ENCODE data around the gene CORO2B.

Gene CORO2B, protein sequence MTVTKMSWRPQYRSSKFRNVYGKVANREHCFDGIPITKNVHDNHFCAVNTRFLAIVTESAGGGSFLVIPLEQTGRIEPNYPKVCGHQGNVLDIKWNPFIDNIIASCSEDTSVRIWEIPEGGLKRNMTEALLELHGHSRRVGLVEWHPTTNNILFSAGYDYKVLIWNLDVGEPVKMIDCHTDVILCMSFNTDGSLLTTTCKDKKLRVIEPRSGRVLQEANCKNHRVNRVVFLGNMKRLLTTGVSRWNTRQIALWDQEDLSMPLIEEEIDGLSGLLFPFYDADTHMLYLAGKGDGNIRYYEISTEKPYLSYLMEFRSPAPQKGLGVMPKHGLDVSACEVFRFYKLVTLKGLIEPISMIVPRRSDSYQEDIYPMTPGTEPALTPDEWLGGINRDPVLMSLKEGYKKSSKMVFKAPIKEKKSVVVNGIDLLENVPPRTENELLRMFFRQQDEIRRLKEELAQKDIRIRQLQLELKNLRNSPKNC

DNA sequence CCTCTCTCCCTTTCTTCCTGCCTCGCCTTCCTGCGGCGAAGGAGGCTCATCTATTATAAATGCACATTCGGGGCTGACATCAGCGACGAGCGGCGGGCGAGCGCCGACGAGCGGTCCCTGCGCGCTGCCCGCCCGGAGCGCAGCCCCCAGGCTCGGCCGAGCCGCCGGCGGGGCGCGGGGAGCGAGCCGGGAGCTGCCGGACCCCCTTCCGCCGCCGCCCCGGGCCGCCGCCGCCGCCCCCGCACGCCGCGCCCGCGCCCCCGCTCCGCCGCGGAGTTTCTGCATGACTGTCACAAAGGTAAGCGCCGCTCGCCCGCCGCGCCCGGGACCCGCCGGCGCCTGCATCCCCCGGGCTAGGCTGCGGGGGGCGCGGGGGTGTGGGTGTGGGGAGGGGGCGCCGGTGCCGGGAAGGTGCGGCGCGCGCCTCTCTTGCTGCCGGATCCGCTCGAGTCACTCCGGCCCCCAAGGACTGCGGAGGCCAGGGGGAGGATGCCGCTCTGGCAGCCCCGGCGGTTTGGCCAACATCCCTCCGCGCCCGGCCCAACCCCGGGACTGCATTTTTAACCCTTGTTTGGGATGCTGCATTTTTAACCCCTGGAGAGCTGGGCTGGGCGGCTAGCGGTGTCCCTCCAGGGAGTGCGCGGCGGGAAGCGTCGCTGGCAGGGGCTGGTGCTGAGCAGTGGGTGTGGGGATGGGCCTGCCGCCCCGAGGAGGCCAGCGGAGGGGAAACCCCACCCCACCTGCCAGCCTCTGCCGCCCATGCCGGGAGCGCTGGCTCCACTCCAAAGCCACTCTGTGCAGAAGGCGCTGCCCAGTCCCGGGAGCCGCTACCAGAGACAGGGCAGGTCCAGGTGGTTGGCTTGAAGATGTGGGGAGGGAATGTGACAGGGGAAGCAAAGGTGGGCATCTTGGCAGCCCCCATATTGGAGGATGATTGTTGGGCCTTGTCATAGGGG, at the start of gene CORO2B:
TSS of gene CORO2B (plus strand) at position 14 of the 956 bp plus-strand sequence. CDS start at position 284, 270 bp downstream.
- DNase-seq: peak; percentile 11

- DNase-seq: no peak
Observed at GRCh38 chr15:68531387-68532179, 47.2 kb upstream of the CORO2B start.

GRCh38 chr15:68536331-68537095, 42.3 kb upstream of the CORO2B start:
- no peak for DNase-seq

DNA sequence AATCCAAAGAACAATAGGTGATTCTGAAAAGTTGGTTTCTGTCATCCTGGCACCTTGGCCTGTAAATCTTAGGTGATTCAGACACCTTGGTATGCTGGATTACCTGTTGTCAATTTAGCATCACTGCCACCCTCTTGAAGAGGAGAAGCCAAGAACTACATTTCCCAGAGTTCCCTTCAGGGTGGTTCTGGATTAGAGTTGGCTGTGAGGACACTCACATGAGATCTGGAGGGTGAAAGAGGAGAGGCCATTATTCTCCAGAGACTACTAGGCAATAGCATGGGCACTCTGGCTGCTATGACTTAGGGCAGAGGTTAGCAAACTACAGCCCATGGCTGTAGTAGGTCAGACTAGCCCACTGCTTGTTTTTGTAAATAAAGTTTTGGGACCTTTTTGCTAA, 41.7 kb upstream of the CORO2B start:
- DNase-seq: no peak

DNA sequence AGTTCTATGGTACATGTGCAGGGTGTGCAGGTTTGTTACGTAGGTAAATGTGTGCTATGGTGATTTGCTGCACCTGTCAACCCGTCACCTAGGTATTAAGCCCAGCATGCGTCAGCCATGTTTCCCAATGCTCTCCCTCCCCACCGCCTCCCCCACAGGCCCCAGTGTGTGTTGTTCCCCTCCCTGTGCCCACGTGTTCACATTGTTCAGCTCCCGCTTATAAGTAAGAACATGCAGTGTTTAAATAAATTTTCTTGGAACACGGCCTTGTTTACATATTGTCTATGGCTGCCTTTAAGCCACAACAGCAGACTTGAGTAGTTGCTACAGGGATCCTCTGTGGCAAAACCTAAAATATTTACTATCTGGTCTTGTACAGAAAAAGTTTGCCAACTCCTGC, 41.3 kb upstream of the CORO2B start:
- no peak for DNase-seq

DNA sequence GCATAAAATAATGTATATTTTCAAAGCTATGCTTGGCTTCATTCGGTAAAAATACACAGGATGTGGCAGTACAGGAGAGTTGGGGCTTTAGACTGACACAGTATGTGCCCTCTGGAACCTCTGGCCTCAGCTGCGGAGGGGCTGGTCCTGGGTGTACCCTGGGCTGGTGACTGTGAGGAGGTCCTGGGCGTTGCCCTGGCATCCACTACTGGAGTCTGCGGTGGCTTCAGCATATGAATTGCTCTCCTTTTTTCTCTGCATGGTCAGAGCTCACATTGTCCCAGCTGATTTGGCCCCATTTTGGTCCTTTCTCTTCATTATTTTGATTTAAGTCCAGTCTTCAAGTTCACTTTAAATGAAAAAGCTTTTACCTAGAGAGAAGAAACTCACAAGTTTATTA, 40.5 kb upstream of the CORO2B start:
- DNase-seq: no peak

DNA sequence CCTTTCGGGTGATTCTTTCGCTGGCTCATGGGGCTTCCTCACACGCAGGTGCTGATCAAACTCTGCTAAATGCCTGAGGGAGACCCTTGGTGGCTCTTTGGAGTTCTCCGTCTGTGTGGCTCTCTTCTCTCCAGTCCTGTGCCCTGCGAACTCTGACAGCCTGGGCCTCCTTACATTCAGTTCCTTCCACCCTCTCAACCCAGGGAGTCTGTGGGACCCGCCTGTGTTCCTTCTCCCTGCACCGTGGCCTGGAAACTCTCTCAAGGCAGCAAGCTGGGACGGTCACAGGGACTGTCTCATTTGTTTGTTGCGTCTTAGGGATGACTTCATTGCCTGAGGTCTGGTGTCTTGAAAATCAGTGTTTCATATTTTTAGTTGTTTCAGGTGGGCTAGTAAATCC, 37.0 kb upstream of the CORO2B start:
- DNase-seq: no peak

GRCh38 chr15:68542348-68542747, 36.4 kb upstream of the CORO2B start:
- no peak for DNase-seq

DNA sequence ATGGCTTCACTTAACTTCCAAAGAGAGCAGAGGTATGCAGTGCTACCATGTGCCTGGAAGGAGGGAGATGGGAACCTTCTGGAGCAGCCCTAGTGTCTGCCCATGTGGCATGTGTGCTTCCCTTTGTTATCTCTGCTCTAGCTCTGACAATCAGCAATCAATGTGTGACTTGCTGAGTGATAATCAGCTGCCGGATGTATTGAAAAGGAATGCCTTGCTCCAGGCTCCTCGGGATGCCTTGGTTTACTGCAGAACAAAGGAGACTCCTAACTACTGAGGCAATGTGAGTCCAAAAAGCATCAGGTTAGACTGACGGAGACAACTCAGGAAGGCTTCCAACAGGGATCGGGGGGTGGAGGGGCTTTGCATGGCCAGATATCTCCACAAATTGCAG, 36.0 kb upstream of the CORO2B start:
- DNase-seq: no peak

- no peak for DNase-seq
Observed at GRCh38 chr15:68543165-68544008, 35.4 kb upstream of the CORO2B start.

DNA sequence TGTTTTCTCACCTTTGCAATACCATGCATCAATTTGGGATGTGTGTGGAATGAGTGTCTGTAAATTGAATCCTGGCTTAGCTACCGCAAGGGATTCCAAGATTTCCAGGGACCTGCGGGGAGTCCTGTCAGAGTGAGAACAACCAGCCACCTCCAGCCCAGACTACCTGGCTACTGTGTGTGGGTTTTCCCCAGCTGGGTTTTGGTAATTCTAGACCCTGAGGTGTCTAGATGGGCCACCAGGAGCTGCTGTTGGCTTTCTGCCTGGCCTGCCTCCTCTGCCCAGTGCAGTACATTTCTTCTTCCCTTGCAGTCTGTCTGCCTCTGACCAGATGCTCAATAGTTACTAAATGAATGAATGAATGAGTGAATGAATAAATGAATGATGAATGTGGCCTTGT, 32.5 kb upstream of the CORO2B start:
- no peak for DNase-seq

- DNase-seq: no peak
Observed at GRCh38 chr15:68548364-68548763, 30.4 kb upstream of the CORO2B start.

- DNase-seq: no peak
Observed at GRCh38 chr15:68550004-68550403, 28.8 kb upstream of the CORO2B start.

DNA sequence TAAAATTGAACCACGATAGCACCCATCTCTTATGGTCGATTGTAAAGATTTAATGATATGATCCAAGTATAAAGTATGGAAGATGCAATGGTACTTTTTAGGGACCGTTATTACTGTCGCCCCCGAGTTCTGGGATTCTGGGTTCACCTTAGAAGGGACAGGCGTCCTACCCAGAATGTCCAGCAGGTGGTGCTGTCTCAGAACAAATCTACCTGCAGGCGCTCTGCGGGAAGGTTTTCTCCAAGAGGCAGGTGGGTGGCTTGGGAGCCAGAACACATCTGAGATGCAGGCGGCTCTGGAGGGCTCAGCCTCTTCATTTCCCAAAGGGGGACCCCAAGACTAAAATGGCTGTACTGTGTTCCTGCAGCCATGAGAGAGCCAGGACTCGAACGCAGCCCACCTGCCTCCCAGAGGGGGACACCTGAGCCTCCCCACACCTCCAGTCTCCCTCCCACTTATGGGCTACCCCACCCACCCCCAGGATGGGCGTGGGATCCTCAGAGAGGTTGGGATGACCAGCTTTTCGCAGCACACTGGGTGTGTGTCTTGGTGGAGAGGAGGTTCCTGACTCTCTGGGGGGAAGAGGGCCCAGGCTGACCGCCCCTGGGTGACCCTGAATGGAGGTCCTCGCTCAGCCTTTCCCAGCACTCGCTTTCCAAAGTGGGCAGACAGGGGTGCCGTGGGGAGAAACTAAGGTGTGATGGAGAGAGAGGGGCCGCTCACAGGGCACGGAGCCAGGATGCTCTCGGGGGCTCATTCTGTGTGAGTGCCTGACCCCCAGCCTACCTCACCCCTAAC, 28.1 kb upstream of the CORO2B start:
- peak; percentile 15 for DNase-seq

DNA sequence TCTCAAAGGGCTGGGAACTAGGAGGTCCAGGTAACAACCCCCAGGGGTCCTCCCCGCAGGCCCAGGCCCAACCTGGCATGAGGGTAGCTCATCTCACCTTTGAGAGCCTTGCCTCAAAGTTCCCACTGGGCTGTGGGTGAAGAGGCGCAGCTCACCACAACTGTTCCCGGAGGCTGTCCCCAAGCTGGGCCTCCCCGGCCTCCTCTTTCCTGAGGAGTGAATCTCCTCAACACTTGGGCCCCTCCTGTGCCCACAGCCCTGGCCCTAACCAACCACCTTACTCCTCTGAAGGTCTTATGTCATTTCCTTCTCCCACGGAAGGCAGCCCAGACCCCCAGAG, 27.5 kb upstream of the CORO2B start:
- DNase-seq: no peak

- DNase-seq: no peak
Observed at GRCh38 chr15:68552344-68552743, 26.4 kb upstream of the CORO2B start.

- DNase-seq: no peak
Observed at GRCh38 chr15:68552773-68553172, 26.0 kb upstream of the CORO2B start.

DNA sequence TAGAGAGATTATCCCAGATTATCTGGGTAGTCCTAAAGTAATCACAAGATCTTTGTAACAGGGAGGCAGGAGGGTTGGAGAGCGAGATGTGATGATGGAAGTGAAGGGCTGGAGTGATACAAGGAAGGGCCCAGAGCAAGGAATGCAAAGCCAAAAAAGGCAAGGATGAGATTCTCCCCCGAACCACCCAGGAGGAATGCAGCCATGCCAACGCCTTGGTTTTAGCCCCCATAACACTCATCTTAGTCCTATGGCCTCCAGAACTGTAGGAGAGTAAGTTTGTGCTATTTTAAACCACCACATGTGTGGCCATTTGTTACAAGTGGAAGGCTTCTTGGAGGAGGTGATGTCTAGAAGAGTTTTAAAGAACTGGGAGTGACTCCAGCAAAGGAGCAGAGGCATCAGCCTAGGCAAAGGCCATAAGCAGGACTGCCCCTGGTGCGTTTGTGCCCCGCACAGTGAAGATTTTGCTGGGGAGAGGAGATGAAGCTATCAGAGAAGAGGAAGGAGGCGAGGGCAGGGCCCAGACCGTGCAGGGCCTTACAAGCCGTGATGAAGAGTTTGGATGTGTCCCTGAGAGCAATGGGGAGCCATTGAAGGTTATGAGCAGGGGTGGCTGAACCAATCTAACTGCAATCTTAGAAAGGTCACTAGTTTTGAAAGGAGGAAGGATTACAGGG, 25.3 kb upstream of the CORO2B start:
- DNase-seq: no peak

GRCh38 chr15:68553994-68554720, 24.6 kb upstream of the CORO2B start:
- peak; percentile 43 for DNase-seq

Measured in NCI-H748 treated with DMSO at 0.1 percent for 48 hours (cell line).